Fibroblast of pulmonary artery (primary cell): Measurements from ENCODE around the gene KANSL1L.

ENCODE experiments used
- DNase-seq: peaks from one replicate; pipeline ENCODE4 v3.0.0-alpha.2; 2010; ENCODE audit warnings: low read depth
- H3K4me3 ChIP-seq: replicated peaks from 2 replicates; pipeline ENCODE4 v1.5.1; 2011; ENCODE audit warnings: low read depth, mild to moderate bottlenecking, control low read depth, low read length, moderate library complexity
- TF ChIP-seq, protein P1 (sequence below): IDR thresholded peaks from 2 replicates; pipeline ENCODE4 v1.5.1; 2011; ENCODE audit warnings: mild to moderate bottlenecking, control low read depth, low read length, inconsistent platforms; ENCODE audit errors: missing control alignments

KANSL1L gene

DNA sequence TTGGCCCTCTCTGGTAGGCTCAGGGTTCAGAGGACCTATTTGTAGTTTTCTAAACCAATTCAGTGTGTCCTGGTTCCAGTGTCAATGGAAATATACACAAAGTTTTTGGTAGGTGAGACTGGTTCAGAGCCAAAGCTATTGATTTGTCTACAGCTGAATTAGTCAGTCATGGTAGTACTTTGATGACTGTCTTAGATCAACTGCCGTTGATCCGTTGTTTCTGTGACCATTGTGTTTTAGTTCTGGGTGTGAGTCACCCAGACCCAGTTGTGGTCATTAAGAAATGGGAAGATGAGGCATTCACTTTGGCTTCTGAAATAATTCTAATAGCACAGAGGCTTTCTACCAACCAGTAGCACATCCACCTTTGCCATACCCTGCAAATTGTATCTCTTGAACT is 184.8 kb downstream of the KANSL1L start:
- no peak overlapping the region for H3K4me3 ChIP-seq
- TF ChIP-seq, protein P1, sequence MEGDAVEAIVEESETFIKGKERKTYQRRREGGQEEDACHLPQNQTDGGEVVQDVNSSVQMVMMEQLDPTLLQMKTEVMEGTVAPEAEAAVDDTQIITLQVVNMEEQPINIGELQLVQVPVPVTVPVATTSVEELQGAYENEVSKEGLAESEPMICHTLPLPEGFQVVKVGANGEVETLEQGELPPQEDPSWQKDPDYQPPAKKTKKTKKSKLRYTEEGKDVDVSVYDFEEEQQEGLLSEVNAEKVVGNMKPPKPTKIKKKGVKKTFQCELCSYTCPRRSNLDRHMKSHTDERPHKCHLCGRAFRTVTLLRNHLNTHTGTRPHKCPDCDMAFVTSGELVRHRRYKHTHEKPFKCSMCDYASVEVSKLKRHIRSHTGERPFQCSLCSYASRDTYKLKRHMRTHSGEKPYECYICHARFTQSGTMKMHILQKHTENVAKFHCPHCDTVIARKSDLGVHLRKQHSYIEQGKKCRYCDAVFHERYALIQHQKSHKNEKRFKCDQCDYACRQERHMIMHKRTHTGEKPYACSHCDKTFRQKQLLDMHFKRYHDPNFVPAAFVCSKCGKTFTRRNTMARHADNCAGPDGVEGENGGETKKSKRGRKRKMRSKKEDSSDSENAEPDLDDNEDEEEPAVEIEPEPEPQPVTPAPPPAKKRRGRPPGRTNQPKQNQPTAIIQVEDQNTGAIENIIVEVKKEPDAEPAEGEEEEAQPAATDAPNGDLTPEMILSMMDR, result no peak
- no peak for DNase-seq

DNA sequence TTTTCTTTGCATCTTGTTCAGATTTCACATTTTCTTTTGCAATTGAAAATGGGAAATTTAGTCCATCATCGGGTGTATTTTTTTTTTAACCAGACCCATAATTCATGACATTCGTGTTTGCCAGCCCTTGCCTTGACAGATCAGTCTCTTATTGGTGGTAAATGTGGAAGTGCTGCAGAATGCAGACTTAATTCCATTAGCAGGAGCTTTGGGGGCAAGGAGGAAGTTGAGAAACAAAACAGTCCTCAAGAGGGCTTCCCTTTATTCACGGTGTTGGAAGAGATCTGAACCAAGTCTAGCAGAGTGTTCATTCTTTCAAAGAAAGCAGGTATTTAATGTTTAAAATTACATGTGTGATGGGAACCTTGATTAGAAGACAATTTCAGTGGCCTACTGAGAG is 185.3 kb downstream of the KANSL1L start:
- no peak for DNase-seq
- no peak overlapping the region for H3K4me3 ChIP-seq
- TF ChIP-seq, protein P1, result no peak

DNA sequence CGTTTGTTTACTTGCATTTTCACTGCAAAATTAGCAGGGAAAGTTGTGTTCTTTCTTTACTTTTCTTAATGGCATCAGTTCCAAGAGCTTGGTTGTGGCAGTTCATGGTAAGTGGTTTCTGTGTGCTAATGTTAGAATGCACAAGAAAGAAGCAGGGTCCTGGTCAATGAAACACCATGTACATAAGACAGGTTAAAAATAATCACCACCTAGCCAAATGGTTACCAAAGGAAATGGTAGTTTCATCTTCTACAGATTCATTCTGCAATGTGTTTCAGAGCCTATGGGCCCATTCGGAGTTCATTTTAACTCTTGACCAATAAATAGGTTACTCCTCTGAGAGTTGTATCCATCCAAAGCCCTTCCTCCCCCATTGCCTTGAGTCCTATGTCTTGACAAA is 186.9 kb downstream of the KANSL1L start:
- H3K4me3 ChIP-seq, result no peak overlapping the region
- no peak for DNase-seq
- TF ChIP-seq, protein P1, result no peak

DNA sequence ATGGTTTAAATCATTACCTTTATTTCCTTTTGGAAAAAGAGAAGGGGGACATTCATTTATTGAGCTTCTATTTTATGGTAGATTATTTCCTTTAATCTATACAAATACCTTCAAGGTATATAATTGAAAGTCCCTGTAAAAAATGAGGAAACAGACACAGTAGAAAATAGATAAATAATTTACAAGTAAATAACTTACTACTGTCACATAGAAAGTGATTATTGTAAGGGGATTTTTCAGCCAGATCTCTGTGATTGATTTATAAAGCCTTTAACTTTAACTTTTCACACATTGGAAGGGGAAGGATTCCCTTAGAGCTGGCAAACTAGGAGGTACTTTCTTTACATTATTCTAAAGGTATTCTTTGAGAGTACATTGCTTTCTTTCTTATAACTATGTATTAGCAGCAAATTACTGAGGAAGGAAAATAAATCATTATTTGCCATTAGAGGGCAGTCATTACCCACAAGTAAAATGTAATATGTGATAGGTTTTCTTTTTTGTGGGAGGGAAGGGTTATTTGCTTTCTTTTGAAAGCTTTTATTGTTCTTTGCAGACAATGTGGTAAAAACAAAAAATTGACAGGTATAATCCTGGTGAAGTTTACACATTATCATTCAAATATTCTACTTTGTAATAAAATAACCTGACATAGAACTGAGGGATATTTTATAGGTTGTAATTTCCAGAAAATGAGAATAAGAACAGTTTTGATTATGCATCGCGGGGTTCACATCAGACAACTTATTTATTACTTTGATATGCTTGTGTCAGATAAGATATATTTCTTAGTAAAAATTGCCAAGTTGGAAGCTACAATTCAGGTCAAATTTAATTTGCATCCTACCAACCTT is 193.6 kb downstream of the KANSL1L start:
- peak; percentile 71 for DNase-seq
- TF ChIP-seq, protein P1, result peak; percentile 47
- H3K4me3 ChIP-seq, result no peak overlapping the region

DNA sequence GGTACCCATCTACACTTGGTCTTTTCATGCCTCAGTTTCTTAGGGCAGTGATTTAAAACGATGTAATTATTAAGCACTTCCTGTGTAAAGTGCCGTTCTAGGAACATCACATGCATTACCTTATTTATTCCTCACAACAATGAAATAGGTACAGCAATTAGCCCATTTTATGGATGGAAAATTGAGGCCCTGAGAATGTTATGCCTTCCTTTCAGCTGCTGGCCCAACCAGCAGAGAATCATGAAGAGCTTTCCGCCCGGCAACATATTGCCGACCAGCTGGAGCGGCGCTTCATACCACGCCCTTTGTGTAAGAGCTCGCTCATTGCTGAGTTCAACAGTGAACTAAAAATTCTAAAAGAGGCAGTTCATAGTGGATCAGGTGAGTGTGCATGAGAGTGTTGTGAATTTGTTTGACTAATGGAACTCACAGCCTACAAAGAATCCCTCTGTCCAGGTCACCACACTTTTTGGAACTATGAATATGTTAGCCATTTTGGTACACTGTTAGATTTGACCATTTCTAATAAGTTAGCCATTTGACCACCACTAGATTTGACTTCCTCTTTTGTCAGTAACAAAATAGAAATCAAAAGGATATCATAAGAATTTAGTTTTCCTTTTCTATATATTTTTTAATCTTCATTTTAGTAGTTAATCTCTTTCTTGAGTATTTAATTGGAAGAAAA is 194.4 kb downstream of the KANSL1L start:
- TF ChIP-seq, protein P1, result no peak
- H3K4me3 ChIP-seq, result no peak overlapping the region
- no peak for DNase-seq

DNA sequence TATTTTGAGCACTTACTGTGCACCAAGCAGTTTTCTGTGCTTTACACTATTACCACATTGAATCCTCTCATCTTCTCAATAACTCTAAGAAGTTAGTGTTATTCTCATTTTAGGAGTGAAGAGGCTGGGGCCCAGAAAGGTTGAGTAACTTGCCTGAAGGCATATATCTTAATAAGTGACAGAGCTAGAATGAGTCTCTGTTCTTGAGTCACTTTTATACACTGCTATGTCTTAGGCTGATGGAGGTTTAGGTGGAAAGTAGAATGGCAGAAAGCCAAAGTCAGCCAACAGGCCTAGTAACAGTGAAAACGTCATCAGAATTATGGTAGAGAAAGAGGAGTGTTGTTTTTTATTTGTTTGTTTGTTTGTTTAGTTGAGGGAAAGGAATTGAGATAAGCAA is 196.6 kb downstream of the KANSL1L start:
- no peak for DNase-seq
- H3K4me3 ChIP-seq, result no peak overlapping the region
- TF ChIP-seq, protein P1, result no peak
